CD14-positive monocyte (primary cell): ENCODE results near the gene FOXN4. TPM values are rescaled to one million over a fixed set of nuclear protein-coding genes. Genes with fewer than 3 reads are reported as not detected.

ENCODE experiments used
- DNase-seq, 3 donors: peaks; one replicate each; pipeline ENCODE4 v3.0.0-alpha.2; 2011 to 2022
- H2AFZ ChIP-seq: 2 replicates; pipeline ENCODE4 v1.6.0; 2012; ENCODE audit warnings: mild to moderate bottlenecking, low read depth, low read length, inconsistent platforms; ENCODE audit not compliant: insufficient read depth, poor library complexity, severe bottlenecking
- H3K27ac ChIP-seq, 2 donors: 1 replicate in 1 of 2; 2 replicates in 1 of 2; pipeline ENCODE4 v1.5.1; 2012 to 2013; ENCODE audit warnings: low read length in 2 of 2, control low read depth in 1 of 2, inconsistent platforms in 1 of 2, low read depth in 1 of 2, mild to moderate bottlenecking in 1 of 2
- H3K27me3 ChIP-seq, 2 donors: one replicate each; pipeline versions ENCODE4 v1.6.0 to v1.6.1; 2011 to 2013; ENCODE audit warnings: low read length in 2 of 2; ENCODE audit not compliant: control insufficient read depth in 2 of 2, insufficient read depth in 2 of 2
- H3K36me3 ChIP-seq, 2 donors: replicated peaks in 1 of 2; 1 replicate in 1 of 2; 2 replicates in 1 of 2; pipeline versions ENCODE4 v1.5.1 to v1.6.1; 2012 to 2013; ENCODE audit warnings: low read length in 2 of 2, control low read depth in 1 of 2, inconsistent platforms in 1 of 2, mild to moderate bottlenecking in 1 of 2; ENCODE audit not compliant: insufficient read depth in 2 of 2, control insufficient read depth in 1 of 2
- H3K4me1 ChIP-seq, 2 donors: 1 replicate in 1 of 2; 2 replicates in 1 of 2; pipeline versions ENCODE4 v1.5.1 to v1.6.1; 2012 to 2013; ENCODE audit warnings: low read length in 2 of 2, control low read depth in 1 of 2, inconsistent platforms in 1 of 2, mild to moderate bottlenecking in 1 of 2, moderate library complexity in 1 of 2; ENCODE audit not compliant: insufficient read depth in 2 of 2, control insufficient read depth in 1 of 2
- H3K4me2 ChIP-seq: replicated peaks from 2 replicates; pipeline ENCODE3; 2012; ENCODE audit warnings: low read length, moderate library complexity, mild to moderate bottlenecking; ENCODE audit not compliant: poor library complexity, severe bottlenecking; ENCODE audit errors: extremely low read depth
- H3K4me3 ChIP-seq, 3 experiments: fragments of 200-600 bp in 1 of 3; sonication (generic) in 1 of 3; replicated peaks in 1 of 3; 1 replicate in 2 of 3; 2 replicates in 1 of 3; pipeline ENCODE4 v1.5.1; 2011 to 2013; ENCODE audit warnings: low read length in 3 of 3, mild to moderate bottlenecking in 3 of 3, control low read depth in 2 of 3, low read depth in 2 of 3, inconsistent platforms in 1 of 3, moderate library complexity in 1 of 3
- H3K79me2 ChIP-seq: 2 replicates; pipeline ENCODE4 v1.6.0; 2012; ENCODE audit warnings: mild to moderate bottlenecking, control low read depth, inconsistent platforms, low read length, moderate library complexity; ENCODE audit not compliant: insufficient read depth
- H3K9ac ChIP-seq: 2 replicates; pipeline ENCODE4 v1.6.0; 2017; ENCODE audit warnings: low read length, mild to moderate bottlenecking; ENCODE audit not compliant: insufficient read depth, poor library complexity, severe bottlenecking
- H3K9me3 ChIP-seq, 2 donors: replicated peaks in 1 of 2; 1 replicate in 1 of 2; 2 replicates in 1 of 2; pipeline versions ENCODE4 v1.5.1 to v1.6.1; 2012 to 2013; ENCODE audit warnings: low read length in 2 of 2, control low read depth in 1 of 2; ENCODE audit not compliant: control insufficient read depth in 1 of 2, insufficient read depth in 1 of 2
- H4K20me1 ChIP-seq: 2 replicates; pipeline ENCODE4 v1.6.0; 2012; ENCODE audit warnings: mild to moderate bottlenecking, low read length, control low read depth, moderate library complexity; ENCODE audit not compliant: insufficient read depth
- H3K27ac Mint-ChIP-seq, 7 donors: one replicate each; pipeline ENCODE4 v1.8.0; 2020; ENCODE audit warnings: mild to moderate bottlenecking in 7 of 7, mixed read lengths in 7 of 7, moderate library complexity in 6 of 7, inconsistent platforms in 2 of 7
- H3K27me3 Mint-ChIP-seq, 3 donors: one replicate each; pipeline ENCODE4 v1.8.0; 2021 to 2022; ENCODE audit warnings: low read depth in 3 of 3, mild to moderate bottlenecking in 3 of 3, mixed read lengths in 3 of 3, moderate library complexity in 3 of 3, inconsistent platforms in 1 of 3
- H3K36me3 Mint-ChIP-seq, 2 donors: one replicate each; pipeline ENCODE4 v1.8.0; 2020; ENCODE audit warnings: mixed read lengths in 2 of 2, inconsistent platforms in 1 of 2, mild to moderate bottlenecking in 1 of 2
- H3K4me1 Mint-ChIP-seq: one replicate; pipeline ENCODE4 v1.8.0; 2020; ENCODE audit warnings: mild to moderate bottlenecking, mixed read lengths
- H3K4me3 Mint-ChIP-seq, 2 donors: one replicate each; pipeline ENCODE4 v1.8.0; 2020; ENCODE audit warnings: mild to moderate bottlenecking in 2 of 2, mixed read lengths in 2 of 2, moderate library complexity in 1 of 2
- H3K9me3 Mint-ChIP-seq, 7 donors: one replicate each; pipeline ENCODE4 v1.8.0; 2020 to 2022; ENCODE audit warnings: mixed read lengths in 7 of 7, mild to moderate bottlenecking in 6 of 7, moderate library complexity in 6 of 7, inconsistent platforms in 2 of 7
- WGBS: methylation state at CpG from one replicate; pipeline ENCODE4 v1.1.5; 2013; ENCODE audit warnings: missing lambda C conversion rate; ENCODE audit not compliant: insufficient coverage; 5-methylcytosine and 5-hydroxymethylcytosine counted together
- intact Hi-C, 2 donors: fragments of 100-400 bp; cut with micrococcal nuclease; formaldehyde crosslinking; loops; one replicate each; pipeline versions ENCODE4 v1.15.0 to v1.15.1; 2023
- polyA plus RNA-seq, 3 donors: library from polyadenylated mRNA; depleted of rRNA in 1 of 3; unstranded in 2 of 3; stranded (reverse) in 1 of 3; fragments of 300-500 nt in 2 of 3; fragments of >200 nt in 1 of 3; fragmentation: Illumina TruSeq in 2 of 3; gene quantifications; 1 replicate in 2 of 3; 2 replicates in 1 of 3; pipeline ENCODE4 v1.2.3, GENCODE V29; 2012 to 2021
- TF ChIP-seq, protein P1 (sequence below): fragments of 200-600 bp; IDR thresholded peaks from one replicate; pipeline ENCODE4 v1.8.0; 2022; ENCODE audit warnings: antibody characterized with exemption, mild to moderate bottlenecking

The FOXN4 gene
- polyA plus RNA-seq, 3 donors = not detected

DNA sequence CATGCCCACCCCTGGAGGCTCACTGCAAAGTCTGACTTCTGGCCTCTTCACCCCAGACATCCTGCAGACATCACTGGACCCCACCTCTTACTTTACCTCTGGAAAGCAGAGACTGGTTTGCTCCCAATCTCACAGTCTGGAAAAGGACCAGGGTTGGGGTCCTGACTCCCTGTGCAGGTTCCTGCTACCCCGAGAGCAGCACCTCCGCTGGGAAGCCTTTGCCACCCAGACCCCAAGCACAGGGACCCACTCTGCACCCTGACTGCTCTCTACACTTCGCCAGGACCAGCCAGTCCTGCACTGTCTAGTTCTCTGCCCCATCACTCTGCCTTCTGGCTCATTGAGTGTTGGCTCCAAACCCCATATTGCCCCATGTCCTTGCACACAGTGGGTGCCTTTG lies 16.0 kb downstream of the FOXN4 start:
- H3K4me3 Mint-ChIP-seq = peak overlapping the region in 1 of 2 donors; percentile 55
- no peaks in the 10 kb centered on the region for H3K36me3 Mint-ChIP-seq
- no peaks in the 10 kb centered on the region for H3K36me3 ChIP-seq
- no peak overlapping the region for H2AFZ ChIP-seq
- peaks cover 5% of the 10 kb centered on the region for H3K4me1 Mint-ChIP-seq
- no peaks in the 10 kb centered on the region for H4K20me1 ChIP-seq
- no peak overlapping the region for H3K4me2 ChIP-seq
- peaks cover 20 to 37% (median 25%) of the 10 kb centered on the region in 3 donors for H3K27me3 Mint-ChIP-seq
- H3K9ac ChIP-seq = no peak overlapping the region
- peaks cover 0 to 29% of the 10 kb centered on the region in 2 donors for H3K27me3 ChIP-seq
- no peak overlapping the region for H3K27ac Mint-ChIP-seq
- no peak for DNase-seq
- H3K4me1 ChIP-seq = peaks cover 0 to 6% of the 10 kb centered on the region in 2 donors
- no peaks in the 10 kb centered on the region for H3K9me3 Mint-ChIP-seq
- H3K79me2 ChIP-seq = no peaks in the 10 kb centered on the region
- 86% methylated on average over 3 of the region's 3 CpGs for WGBS
- H3K4me3 ChIP-seq = no peak overlapping the region
- TF ChIP-seq, protein P1, sequence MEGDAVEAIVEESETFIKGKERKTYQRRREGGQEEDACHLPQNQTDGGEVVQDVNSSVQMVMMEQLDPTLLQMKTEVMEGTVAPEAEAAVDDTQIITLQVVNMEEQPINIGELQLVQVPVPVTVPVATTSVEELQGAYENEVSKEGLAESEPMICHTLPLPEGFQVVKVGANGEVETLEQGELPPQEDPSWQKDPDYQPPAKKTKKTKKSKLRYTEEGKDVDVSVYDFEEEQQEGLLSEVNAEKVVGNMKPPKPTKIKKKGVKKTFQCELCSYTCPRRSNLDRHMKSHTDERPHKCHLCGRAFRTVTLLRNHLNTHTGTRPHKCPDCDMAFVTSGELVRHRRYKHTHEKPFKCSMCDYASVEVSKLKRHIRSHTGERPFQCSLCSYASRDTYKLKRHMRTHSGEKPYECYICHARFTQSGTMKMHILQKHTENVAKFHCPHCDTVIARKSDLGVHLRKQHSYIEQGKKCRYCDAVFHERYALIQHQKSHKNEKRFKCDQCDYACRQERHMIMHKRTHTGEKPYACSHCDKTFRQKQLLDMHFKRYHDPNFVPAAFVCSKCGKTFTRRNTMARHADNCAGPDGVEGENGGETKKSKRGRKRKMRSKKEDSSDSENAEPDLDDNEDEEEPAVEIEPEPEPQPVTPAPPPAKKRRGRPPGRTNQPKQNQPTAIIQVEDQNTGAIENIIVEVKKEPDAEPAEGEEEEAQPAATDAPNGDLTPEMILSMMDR = no peak
- H3K9me3 ChIP-seq = no peaks in the 10 kb centered on the region
- intact Hi-C loops = no loop called here
- H3K27ac ChIP-seq = no peak overlapping the region

DNA sequence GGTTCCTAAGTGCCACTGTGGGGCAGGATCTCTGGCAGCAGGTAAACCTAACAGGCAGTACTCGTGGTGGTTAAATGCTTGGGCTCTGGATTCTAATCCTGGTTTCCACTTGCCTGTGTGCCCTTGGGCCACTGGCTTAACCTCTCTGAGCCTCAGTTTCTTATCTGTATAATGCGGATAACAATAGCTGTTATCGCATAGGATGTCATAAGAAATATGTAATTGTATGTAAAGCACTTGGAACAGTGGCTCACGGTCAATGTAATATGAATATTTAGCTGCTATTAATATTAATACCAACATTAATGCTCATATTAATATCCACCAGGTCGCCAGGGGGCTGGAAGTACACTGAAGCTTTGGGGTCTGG lies 16.8 kb downstream of the FOXN4 start:
- Histone ChIP-seq H3K79me2 (no peaks in the 10 kb centered on the region), H3K9me3 (no peaks in the 10 kb centered on the region), H3K4me3 (no peak overlapping the region), H3K4me2 (no peak overlapping the region), H3K9ac (no peak overlapping the region), H3K27ac (no peak overlapping the region), H3K27me3 (peaks cover 0 to 29% of the 10 kb centered on the region in 2 donors), H2AFZ (no peak overlapping the region), H3K4me1 (peaks cover 0 to 6% of the 10 kb centered on the region in 2 donors), H3K36me3 (no peaks in the 10 kb centered on the region), H4K20me1 (no peaks in the 10 kb centered on the region)
- Mint-ChIP-seq H3K4me1 (peaks cover 5% of the 10 kb centered on the region), H3K27ac (no peak overlapping the region), H3K4me3 (no peak overlapping the region), H3K36me3 (no peaks in the 10 kb centered on the region), H3K27me3 (peaks cover 20 to 37% (median 25%) of the 10 kb centered on the region in 3 donors), H3K9me3 (no peaks in the 10 kb centered on the region)
- intact Hi-C loops = no loop called here
- WGBS = 100% methylated on average over 1 of the region's 5 CpGs
- TF ChIP-seq, protein P1 = no peak
- no peak for DNase-seq
